HepG2 (cell line): ENCODE data around the gene COMMD7. TPM values are rescaled to one million over a fixed set of nuclear protein-coding genes. Genes with fewer than 3 reads are reported as not detected.

Experiments
- CEBPZ ChIP-seq: IDR thresholded peaks from 2 replicates; pipeline ENCODE4 v1.6.1; 2012; ENCODE audit warnings: low read length, improper control_type of control experiment
- HBP1 ChIP-seq: IDR thresholded peaks from 2 replicates; pipeline ENCODE4 v1.6.1; 2016; ENCODE audit warnings: low read depth, control low read depth
- IKZF1 ChIP-seq: fragments of 450-650 bp; IDR thresholded peaks from 2 replicates; pipeline ENCODE4 v1.7.1; 2016
- MATR3 ChIP-seq: sonication (generic); formaldehyde crosslinking; IDR thresholded peaks from 2 replicates; pipeline ENCODE4 v1.4.0; 2020; ENCODE audit warnings: missing genetic modification reagents
- MBD4 ChIP-seq: IDR thresholded peaks from 2 replicates; pipeline ENCODE4 v1.6.1; 2012; ENCODE audit warnings: low read length, inconsistent platforms, borderline replicate concordance
- MED13 ChIP-seq: sonication (generic); formaldehyde crosslinking; IDR thresholded peaks from 2 replicates; pipeline ENCODE4 v1.5.0; 2020; ENCODE audit warnings: missing genetic modification reagents
- MLX ChIP-seq: IDR thresholded peaks from 2 replicates; pipeline ENCODE4 v1.6.1; 2016
- PHB2 ChIP-seq: fragments of 450-650 bp; IDR thresholded peaks from 2 replicates; pipeline ENCODE4 v1.6.1; 2018; ENCODE audit not compliant: partially characterized antibody
- POLR2G ChIP-seq: fragments of 200-400 bp; formaldehyde crosslinking; IDR thresholded peaks from 2 replicates; pipeline ENCODE4 v1.6.1; 2018; ENCODE audit warnings: mild to moderate bottlenecking, low read depth, low read length, moderate library complexity
- RBM39 ChIP-seq: fragments of 200-400 bp; formaldehyde crosslinking; IDR thresholded peaks from one replicate; pipeline ENCODE4 v1.6.1; 2018; ENCODE audit warnings: antibody characterized with exemption, mild to moderate bottlenecking, low read depth, low read length; ENCODE audit not compliant: poor library complexity, severe bottlenecking
- REXO4 ChIP-seq: sonication (generic); formaldehyde crosslinking; IDR thresholded peaks from 2 replicates; pipeline ENCODE4 v1.8.0; 2022; ENCODE audit warnings: missing genetic modification reagents, mild to moderate bottlenecking, borderline replicate concordance
- RFX5 ChIP-seq: IDR thresholded peaks from 2 replicates; pipeline ENCODE4 v1.6.1; 2011; ENCODE audit warnings: low read depth, low read length, improper control_type of control experiment
- SNAI1 ChIP-seq: sonication (generic); formaldehyde crosslinking; IDR thresholded peaks from 2 replicates; pipeline ENCODE4 v1.5.0; 2020; ENCODE audit warnings: mild to moderate bottlenecking, missing genetic modification reagents, borderline replicate concordance
- SPEN ChIP-seq: sonication (generic); formaldehyde crosslinking; IDR thresholded peaks from 2 replicates; pipeline ENCODE4 v1.5.1; 2020; ENCODE audit warnings: low read depth, mild to moderate bottlenecking, missing genetic modification reagents
- ZNF10 ChIP-seq: sonication (generic); formaldehyde crosslinking; IDR thresholded peaks from 2 replicates; pipeline ENCODE4 v1.4.0; 2020; ENCODE audit warnings: mild to moderate bottlenecking, low read depth, missing genetic modification reagents, borderline replicate concordance
- ZNF446 ChIP-seq: sonication (generic); formaldehyde crosslinking; IDR thresholded peaks from 2 replicates; pipeline ENCODE4 v1.5.0; 2020; ENCODE audit warnings: mild to moderate bottlenecking, missing genetic modification reagents
- ZNF598 ChIP-seq: sonication (generic); formaldehyde crosslinking; IDR thresholded peaks from 2 replicates; pipeline ENCODE4 v1.5.1; 2020; ENCODE audit warnings: mild to moderate bottlenecking, missing genetic modification reagents, borderline replicate concordance
- polyA plus RNA-seq, 8 experiments: library from polyadenylated mRNA; depleted of rRNA in 3 of 8; stranded (reverse) in 7 of 8; unstranded in 1 of 8; fragments of >200 nt; fragmentation: Illumina TruSeq in 4 of 8; extraction: Trizol in 4 of 8; gene quantifications; 2 replicates each; pipeline versions ENCODE4 v1.2.1 to v1.2.3, GENCODE V29; 2011 to 2016; ENCODE audit warnings: low read depth in 4 of 8, missing spikeins in 1 of 8, mixed read lengths in 1 of 8; ENCODE audit not compliant: insufficient read depth in 1 of 8
- total RNA-seq, 5 experiments: library from RNA; depleted of rRNA; stranded (reverse); fragments of >200 nt; fragmentation: Illumina TruSeq; extraction: Trizol; gene quantifications; 2 replicates each; pipeline ENCODE4 v1.2.3, GENCODE V29; 2016; ENCODE audit warnings: low read depth in 1 of 5
- TF ChIP-seq, protein P1 (sequence below): sonication (generic); formaldehyde crosslinking; IDR thresholded peaks from 2 replicates; pipeline ENCODE4 v1.5.1; 2020; ENCODE audit warnings: missing genetic modification reagents, mild to moderate bottlenecking, borderline replicate concordance
- TF ChIP-seq, protein P2 (sequence below): sonication (generic); formaldehyde crosslinking; IDR thresholded peaks from 2 replicates; pipeline ENCODE4 v1.4.0; 2020; ENCODE audit warnings: missing genetic modification reagents
- TF ChIP-seq, protein P3 (sequence below): IDR thresholded peaks from 2 replicates; pipeline ENCODE4 v1.6.1; 2012; ENCODE audit warnings: inconsistent platforms

COMMD7 gene
- total and polyA plus RNA-seq, 2 of the 13 experiments (the other 11 are each of a cell fraction or from before 2014, with no cell fraction given) = 42.1 to 53.3 TPM

DNA sequence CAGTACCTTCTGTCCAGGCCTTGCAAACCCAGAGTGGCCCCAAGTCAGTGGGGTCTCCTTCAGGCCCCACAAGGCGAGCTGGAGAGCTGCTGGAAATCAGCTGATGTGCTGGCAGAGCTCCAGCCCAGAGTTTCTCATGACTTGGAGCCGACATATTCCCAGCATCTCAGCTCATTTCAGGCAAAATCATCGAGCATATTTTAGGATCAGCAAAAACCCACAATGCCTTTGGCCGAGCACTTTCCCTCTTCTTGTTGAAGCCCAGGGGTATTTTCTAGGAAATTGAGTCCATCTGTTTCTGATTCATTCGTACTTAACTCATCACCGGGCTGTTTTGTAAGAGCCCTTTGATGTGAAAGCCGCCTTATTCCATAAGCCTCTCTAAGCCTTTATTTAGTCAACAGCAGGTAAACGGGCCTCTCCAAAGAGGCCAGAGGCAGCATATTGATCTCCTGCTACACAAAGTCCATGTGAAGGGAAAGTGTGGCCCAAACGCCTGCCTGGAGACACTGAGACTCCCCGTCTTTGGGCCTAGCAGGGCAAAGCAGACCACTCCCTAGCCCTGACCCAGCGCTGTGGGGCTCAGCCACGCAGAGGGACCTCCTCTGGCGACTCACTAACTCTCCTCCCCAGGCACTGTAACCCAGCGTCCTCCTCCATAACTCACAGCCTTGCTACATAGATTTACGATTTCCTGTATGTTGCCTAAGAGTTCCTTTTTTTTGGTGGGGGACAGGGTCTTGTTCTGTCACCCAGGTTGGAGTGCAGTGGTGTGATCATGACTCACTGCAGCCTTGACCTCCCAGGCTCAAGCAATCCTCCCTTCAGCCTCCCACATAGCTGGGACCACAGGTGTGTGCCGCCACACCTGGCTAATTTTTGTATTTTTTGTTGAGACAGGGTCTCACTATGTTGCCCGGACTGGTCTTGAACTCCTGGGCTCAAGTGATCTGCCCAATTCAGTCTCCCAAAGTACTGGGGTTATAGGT, 57.4 kb downstream of the COMMD7 start (continued):
- TF ChIP-seq SNAI1 (CRISPR knock-in tag) (peak; percentile 69; the same call in 1 of the 2 replicates), MATR3 (no peak), SPEN (CRISPR knock-in tag) (peak; percentile 93), ZNF10 (CRISPR knock-in tag) (no peak), POLR2G (peak; percentile 93), RFX5 (no peak; the same call in 1 of the 2 replicates), ZNF598 (CRISPR knock-in tag) (peak; percentile 78), REXO4 (CRISPR knock-in tag) (no peak), RBM39 (no peak), MED13 (CRISPR knock-in tag) (peak; percentile 92; the same call in 1 of the 2 replicates), PHB2 (no peak), MLX (CRISPR knock-in tag) (peak; percentile 93), CEBPZ (no peak), ZNF446 (CRISPR knock-in tag) (no peak), MBD4 (0 out of 2 replicates have a peak, but pooled peaks have one; percentile 88), HBP1 (peak; percentile 81; the same call in 1 of the 2 replicates), IKZF1 (no peak)
- TF ChIP-seq, protein P1, sequence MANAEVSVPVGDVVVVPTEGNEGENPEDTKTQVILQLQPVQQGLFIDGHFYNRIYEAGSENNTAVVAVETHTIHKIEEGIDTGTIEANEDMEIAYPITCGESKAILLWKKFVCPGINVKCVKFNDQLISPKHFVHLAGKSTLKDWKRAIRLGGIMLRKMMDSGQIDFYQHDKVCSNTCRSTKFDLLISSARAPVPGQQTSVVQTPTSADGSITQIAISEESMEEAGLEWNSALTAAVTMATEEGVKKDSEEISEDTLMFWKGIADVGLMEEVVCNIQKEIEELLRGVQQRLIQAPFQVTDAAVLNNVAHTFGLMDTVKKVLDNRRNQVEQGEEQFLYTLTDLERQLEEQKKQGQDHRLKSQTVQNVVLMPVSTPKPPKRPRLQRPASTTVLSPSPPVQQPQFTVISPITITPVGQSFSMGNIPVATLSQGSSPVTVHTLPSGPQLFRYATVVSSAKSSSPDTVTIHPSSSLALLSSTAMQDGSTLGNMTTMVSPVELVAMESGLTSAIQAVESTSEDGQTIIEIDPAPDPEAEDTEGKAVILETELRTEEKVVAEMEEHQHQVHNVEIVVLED = peak; percentile 67; the same call in 1 of the 2 replicates
- TF ChIP-seq, protein P2, sequence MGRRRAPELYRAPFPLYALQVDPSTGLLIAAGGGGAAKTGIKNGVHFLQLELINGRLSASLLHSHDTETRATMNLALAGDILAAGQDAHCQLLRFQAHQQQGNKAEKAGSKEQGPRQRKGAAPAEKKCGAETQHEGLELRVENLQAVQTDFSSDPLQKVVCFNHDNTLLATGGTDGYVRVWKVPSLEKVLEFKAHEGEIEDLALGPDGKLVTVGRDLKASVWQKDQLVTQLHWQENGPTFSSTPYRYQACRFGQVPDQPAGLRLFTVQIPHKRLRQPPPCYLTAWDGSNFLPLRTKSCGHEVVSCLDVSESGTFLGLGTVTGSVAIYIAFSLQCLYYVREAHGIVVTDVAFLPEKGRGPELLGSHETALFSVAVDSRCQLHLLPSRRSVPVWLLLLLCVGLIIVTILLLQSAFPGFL (CRISPR knock-in tag) = no peak
- TF ChIP-seq, protein P3, sequence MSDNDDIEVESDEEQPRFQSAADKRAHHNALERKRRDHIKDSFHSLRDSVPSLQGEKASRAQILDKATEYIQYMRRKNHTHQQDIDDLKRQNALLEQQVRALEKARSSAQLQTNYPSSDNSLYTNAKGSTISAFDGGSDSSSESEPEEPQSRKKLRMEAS = peak; percentile 92
